Vagina (tissue), 2 donors: Measurements from ENCODE around the gene FARP2. TPM values are rescaled to one million over a fixed set of nuclear protein-coding genes. Genes with fewer than 3 reads are reported as not detected.

Experiments
- DNase-seq, 2 donors: peaks; one replicate each; pipeline ENCODE4 v3.0.0-alpha.2; 2017; ENCODE audit errors: extremely low spot score in 2 of 2
- H3K27ac ChIP-seq: fragments of 200-600 bp; sonication (generic); one replicate; pipeline ENCODE4 v1.5.1; 2019
- H3K27me3 ChIP-seq: fragments of 200-600 bp; sonication (generic); one replicate; pipeline ENCODE4 v1.5.1; 2019
- H3K36me3 ChIP-seq, 2 donors: fragments of 200-600 bp; sonication (generic); one replicate each; pipeline ENCODE4 v1.5.1; 2017 to 2019
- H3K4me1 ChIP-seq: fragments of 200-600 bp; sonication (generic); one replicate; pipeline ENCODE4 v1.5.1; 2019
- H3K4me3 ChIP-seq, 2 donors: fragments of 200-600 bp; sonication (generic); 1 replicate in 1 of 2; 2 replicates in 1 of 2; pipeline ENCODE4 v1.5.1; 2016 to 2019
- H3K9me3 ChIP-seq: fragments of 200-600 bp; sonication (generic); one replicate; pipeline ENCODE4 v1.5.1; 2019
- CTCF ChIP-seq, 3 experiments: fragments of 450-650 bp in 2 of 3; fragments of 200-600 bp in 1 of 3; sonication (generic) in 1 of 3; IDR thresholded peaks; one replicate each; pipeline ENCODE4 v1.5.1; 2017 to 2019; ENCODE audit warnings: antibody characterized with exemption in 3 of 3, mild to moderate bottlenecking in 2 of 3, moderate library complexity in 2 of 3
- POLR2A ChIP-seq, 2 donors: fragments of 450-650 bp; IDR thresholded peaks; one replicate each; pipeline ENCODE4 v1.6.1; 2017; ENCODE audit warnings: antibody characterized with exemption in 2 of 2, mild to moderate bottlenecking in 2 of 2, moderate library complexity in 2 of 2
- POLR2AphosphoS5 ChIP-seq, 2 donors: sonication (generic); formaldehyde crosslinking; IDR thresholded peaks; one replicate each; pipeline ENCODE4 v1.9.0; 2017; ENCODE audit warnings: antibody characterized with exemption in 2 of 2, mild to moderate bottlenecking in 2 of 2, low read depth in 1 of 2; ENCODE audit not compliant: insufficient read depth in 1 of 2
- intact Hi-C: fragments of 100-400 bp; cut with DNase I; formaldehyde crosslinking; loops from one replicate; pipeline ENCODE4 v1.15.1; 2023
- total RNA-seq: library from RNA; depleted of rRNA; stranded (reverse); fragments of >200 nt; gene quantifications from one replicate; pipeline ENCODE4 v1.2.3, GENCODE V29; 2016

Gene FARP2
- total RNA-seq, 1 donor from 2014 or later, result 32.9 TPM

- no peaks in the 10 kb centered on the region for H3K27me3 ChIP-seq
- H3K27ac ChIP-seq, result no peak overlapping the region
- TF ChIP-seq POLR2A (IDR thresholded peaks at IDR 0.05) (no peak), CTCF (IDR thresholded peaks at IDR 0.05) (no peak), POLR2AphosphoS5 (IDR thresholded peaks at IDR 0.05; ENCODE audit: insufficient read depth in 1 of 2, low read depth in 1 of 2) (no peak)
- H3K36me3 ChIP-seq, result peaks cover 0 to 14% of the 10 kb centered on the region in 2 donors
- intact Hi-C loops, result loop anchor here (5.0 kb wide), 1 partner anchor 1105 kb away; no protein-coding TSS in a partner anchor
- no peaks in the 10 kb centered on the region for H3K9me3 ChIP-seq
- no peak overlapping the region for H3K4me3 ChIP-seq
- DNase-seq, result no peak
- no peaks in the 10 kb centered on the region for H3K4me1 ChIP-seq
Observed at GRCh38 chr2:241482126-241482955, 126.3 kb downstream of the FARP2 start.

GRCh38 chr2:241483305-241483704 is 127.2 kb downstream of the FARP2 start:
- H3K9me3 ChIP-seq, result no peaks in the 10 kb centered on the region
- H3K36me3 ChIP-seq, result peaks cover 0 to 11% of the 10 kb centered on the region in 2 donors
- no peak for DNase-seq
- H3K27ac ChIP-seq, result no peak overlapping the region
- H3K27me3 ChIP-seq, result no peaks in the 10 kb centered on the region
- intact Hi-C loops, result loop anchor here (5.0 kb wide), 1 partner anchor 1106 kb away; no protein-coding TSS in a partner anchor
- no peaks in the 10 kb centered on the region for H3K4me1 ChIP-seq
- no peak overlapping the region for H3K4me3 ChIP-seq
- TF ChIP-seq CTCF (IDR thresholded peaks at IDR 0.05) (no peak), POLR2A (IDR thresholded peaks at IDR 0.05) (no peak), POLR2AphosphoS5 (IDR thresholded peaks at IDR 0.05; ENCODE audit: insufficient read depth in 1 of 2, low read depth in 1 of 2) (no peak)

- no peak overlapping the region for H3K27ac ChIP-seq
- no peak for DNase-seq
- H3K4me3 ChIP-seq, result no peak overlapping the region
- intact Hi-C loops, result no loop called here
- TF ChIP-seq POLR2AphosphoS5 (IDR thresholded peaks at IDR 0.05; ENCODE audit: insufficient read depth in 1 of 2, low read depth in 1 of 2), result no peak
- TF ChIP-seq CTCF (IDR thresholded peaks at IDR 0.05), result no peak
- no peak for TF ChIP-seq POLR2A (IDR thresholded peaks at IDR 0.05)
- peaks cover 0 to 6% of the 10 kb centered on the region in 2 donors for H3K36me3 ChIP-seq
- peaks cover 6% of the 10 kb centered on the region for H3K4me1 ChIP-seq
- no peaks in the 10 kb centered on the region for H3K9me3 ChIP-seq
- H3K27me3 ChIP-seq, result no peaks in the 10 kb centered on the region
Observed at GRCh38 chr2:241485172-241485911, 129.3 kb downstream of the FARP2 start.

GRCh38 chr2:241489088-241489487 is 133.0 kb downstream of the FARP2 start:
- intact Hi-C loops, result no loop called here
- peaks cover 0 to 18% of the 10 kb centered on the region in 2 donors for H3K36me3 ChIP-seq

More at GRCh38 chr2:241489088-241489487, 133.0 kb downstream of the FARP2 start:
- H3K4me3 ChIP-seq, result no peak overlapping the region
- peaks cover 6% of the 10 kb centered on the region for H3K4me1 ChIP-seq
- TF ChIP-seq POLR2A (IDR thresholded peaks at IDR 0.05) (no peak), POLR2AphosphoS5 (IDR thresholded peaks at IDR 0.05; ENCODE audit: insufficient read depth in 1 of 2, low read depth in 1 of 2) (no peak), CTCF (IDR thresholded peaks at IDR 0.05) (no peak)
- no peak for DNase-seq
- no peak overlapping the region for H3K27ac ChIP-seq
- no peaks in the 10 kb centered on the region for H3K27me3 ChIP-seq
- H3K9me3 ChIP-seq, result no peaks in the 10 kb centered on the region
